GM12872 (cell line): Measurements from ENCODE around the gene MIPOL1.

ENCODE experiments used
- CTCF ChIP-seq: IDR thresholded peaks from 3 replicates; pipeline ENCODE4 v1.5.1; 2011; ENCODE audit warnings: low read depth, mild to moderate bottlenecking, low read length, moderate library complexity; ENCODE audit not compliant: insufficient read depth

MIPOL1 gene

DNA sequence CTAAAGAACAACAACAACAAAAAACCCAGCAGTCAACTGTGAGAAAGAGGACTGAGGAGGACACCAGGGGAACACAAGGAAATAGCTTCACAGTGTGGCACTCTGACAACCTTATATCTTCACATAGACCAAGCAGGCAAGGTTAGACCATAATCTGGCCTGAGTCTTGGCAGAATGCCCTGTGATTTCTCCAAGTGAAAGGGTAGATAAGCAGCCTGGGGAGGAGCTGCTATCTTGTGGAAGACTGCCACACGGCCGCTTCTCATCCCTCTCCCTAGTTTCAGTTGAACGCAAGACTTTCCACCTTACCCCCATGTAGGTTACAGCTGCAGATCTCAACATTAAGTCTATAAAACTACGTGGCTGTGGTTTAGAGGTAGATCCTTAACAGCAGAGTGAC lies 29.0 kb upstream of the MIPOL1 start:
- TF ChIP-seq CTCF, result no peak

DNA sequence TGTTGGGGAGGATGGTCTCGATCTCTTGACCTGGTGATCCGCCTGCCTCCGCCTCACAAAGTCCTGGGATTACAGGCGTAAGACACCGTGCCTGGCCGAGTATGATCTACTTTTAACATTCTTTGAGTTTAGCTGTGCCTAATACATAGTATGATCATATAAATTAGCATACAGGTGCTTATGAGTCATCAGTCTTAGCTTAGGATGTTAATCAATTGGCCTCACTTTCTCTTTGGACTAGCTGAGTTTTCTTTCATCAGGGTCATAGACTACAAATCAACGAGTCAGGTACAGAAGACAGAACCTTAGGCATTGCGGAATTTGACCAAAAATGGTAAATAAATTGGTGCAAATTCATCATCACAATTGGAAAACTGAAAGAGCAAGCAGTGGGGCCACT lies 27.5 kb upstream of the MIPOL1 start:
- no peak for TF ChIP-seq CTCF

GRCh38 chr14:37170993-37171392 lies 26.7 kb upstream of the MIPOL1 start:
- TF ChIP-seq CTCF, result no peak

DNA sequence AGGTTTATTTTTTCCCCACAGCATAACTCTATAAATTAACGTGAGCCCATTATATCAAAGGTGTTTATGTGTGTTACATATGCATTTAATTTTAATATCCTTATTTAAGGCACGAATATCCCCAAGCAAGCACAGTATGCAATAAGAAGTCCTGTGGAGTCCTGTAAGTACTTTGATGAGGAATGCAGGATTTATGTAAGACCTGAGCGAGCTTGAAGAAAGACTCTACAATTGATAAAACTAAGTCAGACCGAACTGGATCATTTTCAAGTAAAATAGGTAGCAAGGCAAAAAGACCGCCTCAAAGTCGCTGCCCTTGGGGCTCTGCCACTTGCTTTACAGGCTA lies 26.1 kb upstream of the MIPOL1 start:
- TF ChIP-seq CTCF, result no peak

- no peak for TF ChIP-seq CTCF
Measured at GRCh38 chr14:37172024-37172869, 25.5 kb upstream of the MIPOL1 start, which contains the start of gene SLC25A21. Gene SLC25A21 (minus strand): TSS chr14:37172606.

GRCh38 chr14:37172936-37173614 lies 24.7 kb upstream of the MIPOL1 start:
- no peak for TF ChIP-seq CTCF

- no peak for TF ChIP-seq CTCF
Measured at GRCh38 chr14:37179896-37180502, 17.7 kb upstream of the MIPOL1 start.
